OCI-LY7 (cell line): ENCODE measurements around the gene C1orf21. TPM values are rescaled to one million over a fixed set of nuclear protein-coding genes. Genes with fewer than 3 reads are reported as not detected.

ENCODE experiments used
- BruUV-seq: library from RNA; stranded (reverse); fragments of 400-500 nt; replicated peaks from 2 replicates; lab custom pipeline; 2021; lab: Mats Ljungman, UMichigan
- CTCF ChIA-PET: fragments of 300-600 bp; sonication (Branson Sonifier 250); formaldehyde crosslinking; loops from one replicate; lab custom pipeline; 2022; ENCODE audit warnings: antibody characterized with exemption; ENCODE audit not compliant: unreplicated experiment; lab: Charles Lee
- POLR2A ChIA-PET: fragments of 300-600 bp; sonication (Branson Sonifier 250); formaldehyde crosslinking; loops from one replicate; lab custom pipeline; 2022; ENCODE audit warnings: antibody characterized with exemption; lab: Charles Lee
- DNase-seq: peaks from one replicate; pipeline ENCODE4 v3.0.0-alpha.2; 2015; ENCODE audit warnings: low spot score
- H2AFZ ChIP-seq: fragments of 200-600 bp; sonication (generic), shearing (Covaris generic); 2 replicates; pipeline ENCODE4 v1.6.1; 2014; ENCODE audit warnings: mild to moderate bottlenecking, antibody characterized with exemption, low read length, moderate library complexity
- H3K27ac ChIP-seq: fragments of 200-600 bp; sonication (generic); 2 replicates; pipeline ENCODE4 v1.5.1; 2014; ENCODE audit warnings: mixed run types, low read depth, mild to moderate bottlenecking, moderate library complexity, low read length, inconsistent platforms; ENCODE audit not compliant: poor library complexity, severe bottlenecking
- H3K36me3 ChIP-seq: fragments of 200-600 bp; sonication (generic); 2 replicates; pipeline ENCODE4 v1.6.1; 2014; ENCODE audit warnings: mild to moderate bottlenecking, antibody characterized with exemption, low read length, moderate library complexity, mixed read lengths; ENCODE audit not compliant: insufficient read depth
- H3K4me1 ChIP-seq: fragments of 200-600 bp; sonication (generic); 2 replicates; pipeline ENCODE4 v1.5.1; 2014; ENCODE audit warnings: mild to moderate bottlenecking, low read length; ENCODE audit not compliant: insufficient read depth, poor library complexity, severe bottlenecking
- H3K4me2 ChIP-seq: fragments of 200-600 bp; sonication (generic); 2 replicates; pipeline ENCODE4 v1.6.1; 2014; ENCODE audit warnings: mild to moderate bottlenecking, low read length
- H3K4me3 ChIP-seq: fragments of 200-600 bp; sonication (generic); 2 replicates; pipeline ENCODE4 v1.5.1; 2014; ENCODE audit warnings: mild to moderate bottlenecking, low read depth, low read length; ENCODE audit not compliant: poor library complexity, severe bottlenecking
- H3K79me2 ChIP-seq: fragments of 200-600 bp; sonication (generic); 2 replicates; pipeline ENCODE4 v1.6.1; 2016; ENCODE audit warnings: low read depth, mild to moderate bottlenecking, low read length, moderate library complexity, mixed read lengths; ENCODE audit not compliant: insufficient read depth
- H3K9me2 ChIP-seq: fragments of 200-600 bp; sonication (generic); 2 replicates; pipeline ENCODE4 v1.6.1; 2016; ENCODE audit warnings: mild to moderate bottlenecking, low read length, mixed read lengths; ENCODE audit not compliant: insufficient read depth
- H3K9me3 ChIP-seq: fragments of 200-600 bp; sonication (generic); 2 replicates; pipeline ENCODE4 v1.6.1; 2014; ENCODE audit warnings: mild to moderate bottlenecking, mixed run types, low read length, mixed read lengths
- H4K20me1 ChIP-seq: fragments of 200-600 bp; sonication (generic); 2 replicates; pipeline ENCODE4 v1.6.1; 2014; ENCODE audit warnings: mild to moderate bottlenecking, antibody characterized with exemption, low read length, moderate library complexity, mixed read lengths; ENCODE audit not compliant: insufficient read depth
- EZH2phosphoT487 ChIP-seq: fragments of 200-600 bp; sonication (generic); IDR thresholded peaks from 2 replicates; pipeline ENCODE4 v1.6.1; 2018; ENCODE audit warnings: low read depth, borderline replicate concordance, mild to moderate bottlenecking, mixed run types, antibody characterized with exemption, low read length, moderate library complexity, mixed read lengths
- intact Hi-C: fragments of 100-400 bp; cut with micrococcal nuclease; formaldehyde crosslinking; loops from one replicate; pipeline ENCODE4 v1.10.0; 2022; ENCODE audit not compliant: unreplicated experiment
- total RNA-seq, 2 experiments: library from RNA; depleted of rRNA in 1 of 2; stranded (reverse); fragments of >200 nt in 1 of 2; shearing (Covaris generic) in 1 of 2; gene quantifications; 2 replicates each; pipeline ENCODE4 v1.2.3, GENCODE V29; 2014 to 2022
- TF ChIP-seq, protein P1 (sequence below): fragments of 200-600 bp; sonication (generic); conservative IDR thresholded peaks from 2 replicates; pipeline ENCODE4 v1.5.1; 2014; ENCODE audit warnings: mild to moderate bottlenecking, antibody characterized with exemption, low read length, moderate library complexity, mixed read lengths

The C1orf21 gene
- total RNA-seq, 2 experiments from 2014 or later = not detected

DNA sequence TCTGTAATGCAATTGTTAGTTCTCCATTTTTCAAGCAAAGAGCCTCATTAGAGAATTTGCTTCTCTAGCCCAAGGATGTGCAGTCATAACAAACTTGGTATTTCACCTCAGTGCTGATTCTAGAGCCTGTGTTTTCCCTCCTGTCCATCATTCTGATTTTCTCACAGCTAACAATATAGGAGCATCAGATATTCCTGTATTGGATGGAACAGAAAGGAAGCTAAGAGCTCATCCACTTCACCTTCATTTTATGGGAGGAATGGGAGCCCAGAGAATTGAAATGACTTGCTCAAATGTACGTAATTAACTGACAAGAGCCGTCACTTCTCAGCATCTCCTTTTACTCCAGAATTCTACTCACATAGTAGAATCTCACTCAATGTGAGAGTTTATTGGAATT is 271.2 kb downstream of the C1orf21 start:
- TF ChIP-seq, protein P1, sequence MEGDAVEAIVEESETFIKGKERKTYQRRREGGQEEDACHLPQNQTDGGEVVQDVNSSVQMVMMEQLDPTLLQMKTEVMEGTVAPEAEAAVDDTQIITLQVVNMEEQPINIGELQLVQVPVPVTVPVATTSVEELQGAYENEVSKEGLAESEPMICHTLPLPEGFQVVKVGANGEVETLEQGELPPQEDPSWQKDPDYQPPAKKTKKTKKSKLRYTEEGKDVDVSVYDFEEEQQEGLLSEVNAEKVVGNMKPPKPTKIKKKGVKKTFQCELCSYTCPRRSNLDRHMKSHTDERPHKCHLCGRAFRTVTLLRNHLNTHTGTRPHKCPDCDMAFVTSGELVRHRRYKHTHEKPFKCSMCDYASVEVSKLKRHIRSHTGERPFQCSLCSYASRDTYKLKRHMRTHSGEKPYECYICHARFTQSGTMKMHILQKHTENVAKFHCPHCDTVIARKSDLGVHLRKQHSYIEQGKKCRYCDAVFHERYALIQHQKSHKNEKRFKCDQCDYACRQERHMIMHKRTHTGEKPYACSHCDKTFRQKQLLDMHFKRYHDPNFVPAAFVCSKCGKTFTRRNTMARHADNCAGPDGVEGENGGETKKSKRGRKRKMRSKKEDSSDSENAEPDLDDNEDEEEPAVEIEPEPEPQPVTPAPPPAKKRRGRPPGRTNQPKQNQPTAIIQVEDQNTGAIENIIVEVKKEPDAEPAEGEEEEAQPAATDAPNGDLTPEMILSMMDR = no peak
- TF ChIP-seq EZH2phosphoT487 = no peak
- no peaks in the 10 kb centered on the region for H3K9me3 ChIP-seq
- H3K9me2 ChIP-seq = no peaks in the 10 kb centered on the region
- DNase-seq = no peak
- H3K4me1 ChIP-seq = no peaks in the 10 kb centered on the region
- H4K20me1 ChIP-seq = no peaks in the 10 kb centered on the region
- no peak overlapping the region for H3K27ac ChIP-seq
- H3K4me3 ChIP-seq = no peak overlapping the region
- H2AFZ ChIP-seq = no peak overlapping the region
- intact Hi-C loops = no loop called here
- no TSS peak for BruUV-seq
- no peaks in the 10 kb centered on the region for H3K36me3 ChIP-seq
- H3K4me2 ChIP-seq = no peak overlapping the region
- ChIA-PET CTCF (no interaction called here), POLR2A (no interaction called here)
- no peaks in the 10 kb centered on the region for H3K79me2 ChIP-seq

DNA sequence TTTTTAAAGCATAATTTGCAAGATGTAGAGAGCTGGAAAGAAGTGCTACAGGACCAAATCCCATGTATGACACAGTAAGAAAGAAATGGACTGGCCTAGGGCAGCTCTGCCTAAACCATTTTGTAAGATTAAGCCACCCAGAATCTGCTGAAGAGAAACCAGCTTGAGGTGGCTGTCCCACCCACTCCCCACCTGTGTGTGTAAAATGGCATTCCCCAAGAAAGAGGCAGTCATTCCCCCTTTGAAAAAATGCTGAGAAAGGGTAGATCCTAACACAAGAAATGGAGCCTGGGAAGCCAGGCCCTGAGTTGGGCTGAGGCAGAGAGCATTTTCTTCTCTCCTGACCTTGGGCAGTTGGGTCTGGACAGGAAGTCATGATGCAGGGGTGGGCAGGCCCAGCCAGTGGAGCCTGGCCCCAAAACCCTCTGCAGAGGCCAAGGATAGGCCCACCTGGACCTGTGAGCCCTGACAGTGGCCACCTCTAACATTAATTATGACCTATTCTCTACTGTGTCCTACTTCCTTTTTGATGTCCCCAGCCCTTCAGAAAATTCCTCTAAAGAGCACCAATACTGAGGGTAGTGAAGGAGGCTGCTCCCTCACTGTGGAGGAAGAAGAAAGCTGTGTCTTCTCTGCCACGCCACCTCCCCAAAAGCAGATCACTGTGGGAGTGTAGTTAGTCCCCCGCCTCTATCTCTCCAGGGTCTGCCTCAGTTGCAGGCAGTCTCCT is 273.8 kb downstream of the C1orf21 start:
- POLR2A ChIA-PET = interaction anchor here (0.8 to 1.2 kb wide), 3 partner anchors 9 to 1328 kb away, joined by 3 to 4 read pairs (median 3); no protein-coding TSS in a partner anchor
- no peak for DNase-seq

More for the DNA sequence above, 273.8 kb downstream of the C1orf21 start:
- Histone ChIP-seq H3K27ac (no peak overlapping the region), H3K36me3 (no peaks in the 10 kb centered on the region), H3K4me1 (no peaks in the 10 kb centered on the region), H3K4me3 (no peak overlapping the region), H4K20me1 (no peaks in the 10 kb centered on the region), H3K4me2 (no peak overlapping the region), H3K9me2 (no peaks in the 10 kb centered on the region), H3K9me3 (no peaks in the 10 kb centered on the region), H3K79me2 (no peaks in the 10 kb centered on the region), H2AFZ (no peak overlapping the region)
- intact Hi-C loops = no loop called here
- CTCF ChIA-PET = interaction anchor here (0.6 kb wide), 1 partner anchor 740 kb away, joined by 3 read pairs; no protein-coding TSS in a partner anchor
- no TSS peak for BruUV-seq
- no peak for TF ChIP-seq EZH2phosphoT487
- TF ChIP-seq, protein P1 = no peak
